Lung (tissue), 12 donors: ENCODE results near the gene CD300LF. TPM values are rescaled to one million over a fixed set of nuclear protein-coding genes. Genes with fewer than 3 reads are reported as not detected.

Experiments used
- ATAC-seq: fragments of 200-7000 bp; cut with Tn5 transposase; one replicate; pipeline ENCODE4 v1.9.1; 2020; ENCODE audit warnings: moderate number of reproducible peaks; ENCODE audit not compliant: insufficient read depth, low FRiP score
- DNase-seq, 3 donors: peaks; one replicate each; pipeline ENCODE4 v3.0.0-alpha.2; 2013 to 2017
- H3K27ac ChIP-seq, 2 donors: one replicate each; pipeline ENCODE4 v1.5.1; 2013; ENCODE audit warnings: mild to moderate bottlenecking in 2 of 2, moderate library complexity in 2 of 2, control low read depth in 1 of 2, inconsistent platforms in 1 of 2, low read depth in 1 of 2, low read length in 1 of 2
- H3K27me3 ChIP-seq, 3 donors: one replicate each; pipeline ENCODE4 v1.5.1; 2013; ENCODE audit warnings: low read length in 2 of 3; ENCODE audit not compliant: control insufficient read depth in 3 of 3, insufficient read depth in 3 of 3
- H3K36me3 ChIP-seq, 4 donors: one replicate each; pipeline ENCODE4 v1.5.1; 2013; ENCODE audit warnings: low read length in 4 of 4, mild to moderate bottlenecking in 1 of 4, moderate library complexity in 1 of 4; ENCODE audit not compliant: control insufficient read depth in 4 of 4, insufficient read depth in 4 of 4
- H3K4me1 ChIP-seq, 5 donors: one replicate each; pipeline ENCODE4 v1.5.1; 2013; ENCODE audit warnings: low read length in 5 of 5, mild to moderate bottlenecking in 2 of 5, moderate library complexity in 1 of 5; ENCODE audit not compliant: control insufficient read depth in 5 of 5, insufficient read depth in 5 of 5
- H3K4me3 ChIP-seq: one replicate; pipeline ENCODE4 v1.5.1; 2013; ENCODE audit warnings: mild to moderate bottlenecking, control low read depth, moderate library complexity
- H3K9ac ChIP-seq, 2 donors: one replicate each; pipeline ENCODE4 v1.5.1; 2013; ENCODE audit warnings: low read length in 2 of 2, control low read depth in 1 of 2; ENCODE audit not compliant: insufficient read depth in 1 of 2
- H3K9me3 ChIP-seq, 4 donors: one replicate each; pipeline ENCODE4 v1.5.1; 2013; ENCODE audit warnings: low read length in 3 of 4, mild to moderate bottlenecking in 1 of 4, moderate library complexity in 1 of 4; ENCODE audit not compliant: control insufficient read depth in 4 of 4, insufficient read depth in 3 of 4
- CTCF ChIP-seq: IDR thresholded peaks from 2 replicates; pipeline ENCODE4 v1.5.1; 2012; ENCODE audit warnings: mild to moderate bottlenecking; ENCODE audit errors: control extremely low read depth, extremely low read depth
- WGBS, 2 donors: extraction: QIAGEN DNeasy Blood & Tissue Kit; methylation state at CpG; one replicate each; pipeline ENCODE4 v1.1.7; 2013; 5-methylcytosine and 5-hydroxymethylcytosine counted together
- polyA plus RNA-seq, 2 donors: library from polyadenylated mRNA; stranded (reverse); fragments of 200-250 nt; gene quantifications; one replicate each; pipeline ENCODE4 v1.2.1, GENCODE V29; 2013
- total RNA-seq, 2 donors: library from RNA; depleted of rRNA in 1 of 2; stranded (reverse); fragments of >200 nt in 1 of 2; gene quantifications; one replicate each; pipeline ENCODE4 v1.2.1, GENCODE V29; 2014 to 2021
- donor health status: control.
- donor health status: control.
- donor health status: Bipolar disorder and iron deficiency.
- donor health status: healthy.
- donor health status: DM: yes; HTN: yes; CAD: no.

Gene CD300LF
- total and polyA plus RNA-seq, 4 donors = 8.6 to 35.1 (median 26.2) TPM

GRCh38 chr17:74756891-74757290, 44.2 kb upstream of the CD300LF start:
- H3K27ac ChIP-seq = no peak overlapping the region

GRCh38 chr17:74755533-74755932, 42.8 kb upstream of the CD300LF start:
- 93% methylated on average over 8 of the region's 8 CpGs for WGBS, 2 donors
- no peak for TF ChIP-seq CTCF
- no peaks in the 10 kb centered on the region for H3K9me3 ChIP-seq
- H3K4me3 ChIP-seq = no peak overlapping the region
- peaks cover 8 to 59% (median 29%) of the 10 kb centered on the region in 5 donors for H3K4me1 ChIP-seq
- peaks cover 0 to 4% (median 1%) of the 10 kb centered on the region in 4 donors for H3K36me3 ChIP-seq
- DNase-seq (no peak), ATAC-seq (no peak)
- H3K27ac ChIP-seq = no peak overlapping the region
- no peaks in the 10 kb centered on the region for H3K27me3 ChIP-seq
- H3K9ac ChIP-seq = no peak overlapping the region

More at GRCh38 chr17:74756891-74757290, 44.2 kb upstream of the CD300LF start:
- ATAC-seq = no peak
- H3K27me3 ChIP-seq = no peaks in the 10 kb centered on the region
- 30 to 67% methylated on average over 3 of the region's 3 CpGs for WGBS, 2 donors
- H3K9me3 ChIP-seq = no peaks in the 10 kb centered on the region
- no peak for TF ChIP-seq CTCF
- H3K4me3 ChIP-seq = no peak overlapping the region
- H3K4me1 ChIP-seq = peaks cover 8 to 60% (median 31%) of the 10 kb centered on the region in 5 donors
- H3K9ac ChIP-seq = no peak overlapping the region
- no peak for DNase-seq
- H3K36me3 ChIP-seq = peaks cover 0 to 4% (median 1%) of the 10 kb centered on the region in 4 donors

DNA sequence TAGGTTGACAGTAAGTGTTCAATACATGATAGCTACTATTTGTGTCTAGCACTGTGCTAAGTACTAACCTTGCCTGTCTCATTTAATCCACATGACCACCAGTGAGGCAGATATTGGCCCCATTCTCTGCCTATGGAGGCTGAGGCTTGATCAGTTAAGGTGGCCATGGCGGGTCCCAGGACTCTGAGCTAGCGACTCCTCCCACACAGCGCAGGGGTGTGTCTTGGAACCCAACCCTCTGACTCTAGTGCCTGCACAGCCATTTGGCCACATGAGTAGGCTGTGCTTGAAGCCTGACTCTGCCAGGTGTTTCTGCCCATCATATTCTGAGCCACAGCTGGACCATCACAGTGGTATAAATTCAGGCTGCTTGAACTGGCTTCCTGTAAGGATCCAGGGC, 42.1 kb upstream of the CD300LF start:
- 94 to 97% methylated on average over 3 of the region's 3 CpGs for WGBS, 2 donors
- Histone ChIP-seq H3K4me1 (peaks cover 6 to 59% (median 29%) of the 10 kb centered on the region in 5 donors), H3K36me3 (peaks cover 0 to 4% (median 1%) of the 10 kb centered on the region in 4 donors), H3K9ac (no peak overlapping the region), H3K27ac (no peak overlapping the region), H3K4me3 (no peak overlapping the region), H3K9me3 (no peaks in the 10 kb centered on the region), H3K27me3 (no peaks in the 10 kb centered on the region)
- ATAC-seq = no peak
- no peak for DNase-seq
- no peak for TF ChIP-seq CTCF

- ATAC-seq = no peak
- no peak overlapping the region for H3K4me3 ChIP-seq
- H3K9me3 ChIP-seq = no peaks in the 10 kb centered on the region
- no peak for DNase-seq
- 95 to 99% methylated on average over 7 of the region's 7 CpGs for WGBS, 2 donors
- no peaks in the 10 kb centered on the region for H3K27me3 ChIP-seq
- peaks cover 0 to 4% (median 1%) of the 10 kb centered on the region in 4 donors for H3K36me3 ChIP-seq
- TF ChIP-seq CTCF = no peak
- no peak overlapping the region for H3K27ac ChIP-seq
- peaks cover 4 to 43% (median 18%) of the 10 kb centered on the region in 5 donors for H3K4me1 ChIP-seq
- H3K9ac ChIP-seq = no peak overlapping the region
Measured at GRCh38 chr17:74752822-74753401, 40.2 kb upstream of the CD300LF start.
